RWPE1 (cell line): ENCODE measurements around the gene CASK.

Experiments
- CTCF ChIA-PET: fragments of 350-600 bp; sonication (Branson Sonifier 250); formaldehyde crosslinking; extraction: SDS; loops from one replicate; lab custom pipeline; 2021; lab: Yijun Ruan, JAX
- POLR2A ChIA-PET: fragments of 400-600 bp; formaldehyde crosslinking; extraction: SDS; loops from one replicate; lab custom pipeline; 2020; ENCODE audit warnings: antibody characterized with exemption; ENCODE audit not compliant: low non-redundant PET; lab: Yijun Ruan, JAX
- DNase-seq: peaks from one replicate; pipeline ENCODE4 v3.0.0; 2012; ENCODE audit warnings: low spot score
- H3K27ac ChIP-seq: fragments of 450-650 bp; 2 replicates; pipeline ENCODE4 v1.5.1; 2017
- TF ChIP-seq, protein P1 (sequence below): fragments of 450-650 bp; conservative IDR thresholded peaks from 2 replicates; pipeline ENCODE4 v1.5.1; 2017; ENCODE audit warnings: low read depth, mild to moderate bottlenecking

The CASK gene, protein sequence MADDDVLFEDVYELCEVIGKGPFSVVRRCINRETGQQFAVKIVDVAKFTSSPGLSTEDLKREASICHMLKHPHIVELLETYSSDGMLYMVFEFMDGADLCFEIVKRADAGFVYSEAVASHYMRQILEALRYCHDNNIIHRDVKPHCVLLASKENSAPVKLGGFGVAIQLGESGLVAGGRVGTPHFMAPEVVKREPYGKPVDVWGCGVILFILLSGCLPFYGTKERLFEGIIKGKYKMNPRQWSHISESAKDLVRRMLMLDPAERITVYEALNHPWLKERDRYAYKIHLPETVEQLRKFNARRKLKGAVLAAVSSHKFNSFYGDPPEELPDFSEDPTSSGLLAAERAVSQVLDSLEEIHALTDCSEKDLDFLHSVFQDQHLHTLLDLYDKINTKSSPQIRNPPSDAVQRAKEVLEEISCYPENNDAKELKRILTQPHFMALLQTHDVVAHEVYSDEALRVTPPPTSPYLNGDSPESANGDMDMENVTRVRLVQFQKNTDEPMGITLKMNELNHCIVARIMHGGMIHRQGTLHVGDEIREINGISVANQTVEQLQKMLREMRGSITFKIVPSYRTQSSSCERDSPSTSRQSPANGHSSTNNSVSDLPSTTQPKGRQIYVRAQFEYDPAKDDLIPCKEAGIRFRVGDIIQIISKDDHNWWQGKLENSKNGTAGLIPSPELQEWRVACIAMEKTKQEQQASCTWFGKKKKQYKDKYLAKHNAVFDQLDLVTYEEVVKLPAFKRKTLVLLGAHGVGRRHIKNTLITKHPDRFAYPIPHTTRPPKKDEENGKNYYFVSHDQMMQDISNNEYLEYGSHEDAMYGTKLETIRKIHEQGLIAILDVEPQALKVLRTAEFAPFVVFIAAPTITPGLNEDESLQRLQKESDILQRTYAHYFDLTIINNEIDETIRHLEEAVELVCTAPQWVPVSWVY

DNA sequence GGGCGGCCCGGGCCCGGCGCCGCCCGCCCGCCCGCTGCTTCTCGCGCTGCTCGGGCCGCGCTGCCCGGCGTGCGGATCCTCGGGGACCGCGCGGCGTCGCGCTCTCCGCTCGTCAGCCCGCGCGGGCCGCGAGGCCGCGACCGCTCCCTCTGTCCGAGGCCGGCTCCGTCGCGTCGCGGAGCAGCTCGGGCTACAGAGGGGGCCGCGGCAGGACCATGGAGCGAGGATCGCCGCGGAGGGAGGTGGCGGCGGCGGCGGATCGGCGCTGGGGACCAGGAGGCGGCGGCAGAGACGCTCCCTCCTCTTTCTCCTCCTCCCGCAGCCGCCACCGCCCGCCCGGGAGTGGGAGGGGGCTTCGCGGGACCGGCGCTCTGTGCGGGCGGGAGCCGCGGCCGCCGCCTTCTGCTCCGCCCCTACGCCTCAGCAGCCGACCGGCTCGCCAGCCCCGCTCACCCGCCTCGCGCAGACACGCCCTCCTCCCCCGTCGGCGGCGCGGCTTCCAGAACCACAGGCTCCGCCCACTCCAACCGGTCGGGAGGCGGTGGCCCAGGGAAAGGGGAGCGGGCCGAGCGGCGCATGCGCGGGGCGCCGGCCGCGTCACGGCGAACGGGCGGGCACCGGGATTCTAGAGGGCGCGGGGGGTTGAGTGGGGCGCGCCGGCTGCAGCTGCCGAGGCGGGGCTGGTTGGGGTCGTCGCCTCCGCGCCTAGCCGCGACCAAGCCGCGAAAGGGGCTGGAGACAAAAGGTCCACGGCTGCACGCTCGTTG lies at the start of gene CASK:
TSS of gene CASK (minus strand) at position 344 of the 767 bp plus-strand sequence. CDS start 566 bp downstream, outside the sequence.
- ChIA-PET POLR2A (no interaction called here), CTCF (interaction anchor here (0.9 kb wide), 1 partner anchor 162 kb away, joined by 4 read pairs; no protein-coding TSS in a partner anchor)
- TF ChIP-seq, protein P1, sequence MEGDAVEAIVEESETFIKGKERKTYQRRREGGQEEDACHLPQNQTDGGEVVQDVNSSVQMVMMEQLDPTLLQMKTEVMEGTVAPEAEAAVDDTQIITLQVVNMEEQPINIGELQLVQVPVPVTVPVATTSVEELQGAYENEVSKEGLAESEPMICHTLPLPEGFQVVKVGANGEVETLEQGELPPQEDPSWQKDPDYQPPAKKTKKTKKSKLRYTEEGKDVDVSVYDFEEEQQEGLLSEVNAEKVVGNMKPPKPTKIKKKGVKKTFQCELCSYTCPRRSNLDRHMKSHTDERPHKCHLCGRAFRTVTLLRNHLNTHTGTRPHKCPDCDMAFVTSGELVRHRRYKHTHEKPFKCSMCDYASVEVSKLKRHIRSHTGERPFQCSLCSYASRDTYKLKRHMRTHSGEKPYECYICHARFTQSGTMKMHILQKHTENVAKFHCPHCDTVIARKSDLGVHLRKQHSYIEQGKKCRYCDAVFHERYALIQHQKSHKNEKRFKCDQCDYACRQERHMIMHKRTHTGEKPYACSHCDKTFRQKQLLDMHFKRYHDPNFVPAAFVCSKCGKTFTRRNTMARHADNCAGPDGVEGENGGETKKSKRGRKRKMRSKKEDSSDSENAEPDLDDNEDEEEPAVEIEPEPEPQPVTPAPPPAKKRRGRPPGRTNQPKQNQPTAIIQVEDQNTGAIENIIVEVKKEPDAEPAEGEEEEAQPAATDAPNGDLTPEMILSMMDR, result no peak
- peak; percentile 81 for DNase-seq
- peak within 1 kb of the TSS; percentile 82 for H3K27ac ChIP-seq

DNA sequence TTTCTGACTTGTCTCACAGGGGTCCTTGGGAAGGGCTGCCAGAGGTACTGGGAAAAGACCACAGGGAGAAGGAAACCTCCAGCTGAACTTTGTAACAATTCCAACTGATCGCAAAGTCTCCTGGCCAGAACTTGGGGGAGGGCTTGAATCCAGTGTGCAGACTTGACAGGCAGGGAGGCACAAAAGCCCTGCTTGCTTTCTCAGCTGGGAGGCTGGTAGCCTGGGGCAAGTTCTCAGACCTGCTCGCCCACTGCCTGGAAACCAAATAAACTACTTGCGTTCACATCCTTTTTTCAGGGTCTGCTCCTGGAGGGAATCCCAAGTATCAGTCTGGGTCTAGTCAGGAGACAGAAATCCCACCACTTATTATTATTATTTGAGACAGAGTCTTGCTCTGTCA lies 48.0 kb upstream of the CASK start:
- ChIA-PET CTCF (no interaction called here), POLR2A (no interaction called here)
- no peak overlapping the region for H3K27ac ChIP-seq
- no peak for DNase-seq
- TF ChIP-seq, protein P1, result no peak

DNA sequence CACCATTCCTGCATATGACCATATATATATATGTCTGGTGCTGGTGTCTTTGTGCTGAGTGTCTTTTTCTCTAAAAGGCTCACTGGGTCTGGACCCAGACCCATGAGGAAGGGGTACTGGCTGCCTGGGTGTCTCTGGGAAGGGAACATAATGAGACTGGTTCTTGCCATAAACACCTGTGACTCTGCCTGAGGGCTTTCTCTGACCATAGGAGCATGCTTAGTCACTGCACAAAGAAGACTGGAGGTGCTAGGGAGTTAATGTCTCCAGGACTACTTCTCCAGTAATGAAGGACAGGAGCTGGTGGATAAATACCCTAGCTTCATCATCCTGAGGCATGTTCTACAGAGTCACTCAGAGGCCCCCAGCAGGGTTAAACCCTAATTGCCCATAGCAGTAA lies 47.1 kb upstream of the CASK start:
- CTCF ChIA-PET, result interaction anchor here (0.6 kb wide), 1 partner anchor 173 kb away, joined by 3 read pairs; no protein-coding TSS in a partner anchor
- no peak for DNase-seq
- POLR2A ChIA-PET, result no interaction called here
- TF ChIP-seq, protein P1, result no peak
- no peak overlapping the region for H3K27ac ChIP-seq

DNA sequence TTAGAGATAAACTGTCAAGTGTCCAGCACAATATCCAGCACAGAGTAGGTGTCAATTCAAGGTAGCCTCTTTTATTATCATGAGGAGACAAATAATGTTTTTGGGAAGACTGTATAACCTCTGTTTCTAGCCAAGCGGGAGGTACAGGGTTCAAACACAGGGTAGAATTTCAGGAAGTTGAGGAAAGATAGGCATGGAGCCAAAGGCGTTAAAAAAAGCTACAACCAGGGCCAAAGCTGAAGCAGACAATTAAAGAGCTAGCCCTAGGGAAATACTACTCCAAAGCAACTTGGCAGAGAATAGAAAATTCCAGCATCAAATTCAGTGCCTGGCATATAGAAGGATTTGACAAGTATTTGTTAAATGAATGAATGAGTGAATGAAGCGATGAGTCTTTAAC lies 40.0 kb upstream of the CASK start:
- ChIA-PET POLR2A (no interaction called here), CTCF (no interaction called here)
- H3K27ac ChIP-seq, result no peak overlapping the region
- no peak for DNase-seq
- TF ChIP-seq, protein P1, result no peak

DNA sequence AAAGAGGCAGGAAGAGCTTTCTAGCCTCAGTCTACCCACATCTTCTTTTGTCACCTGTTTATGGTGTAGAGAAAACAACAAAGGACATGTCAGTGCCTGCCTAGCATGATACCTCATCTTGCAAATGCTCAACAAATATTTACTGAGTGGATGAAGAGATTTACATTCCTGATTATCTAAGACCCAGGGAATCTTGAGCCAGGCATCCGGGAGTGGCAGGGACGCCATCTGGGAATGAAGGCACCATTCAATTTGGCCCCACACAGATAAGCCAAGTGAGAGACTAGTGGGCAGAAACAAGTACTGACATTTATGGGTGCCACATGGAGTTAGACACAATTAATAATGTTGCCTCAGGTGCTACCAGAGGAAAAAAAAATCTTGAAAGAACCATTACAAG lies 36.8 kb upstream of the CASK start:
- DNase-seq, result no peak
- POLR2A ChIA-PET, result no interaction called here
- no peak overlapping the region for H3K27ac ChIP-seq
- TF ChIP-seq, protein P1, result no peak
- CTCF ChIA-PET, result no interaction called here
